ENCODE measurements around the gene SLCO2A1. TPM values are rescaled to one million over a fixed set of nuclear protein-coding genes. Genes with fewer than 3 reads are reported as not detected.

Gene SLCO2A1
- total RNA-seq, 1 donor from 2014 or later: 3.8 TPM

DNA sequence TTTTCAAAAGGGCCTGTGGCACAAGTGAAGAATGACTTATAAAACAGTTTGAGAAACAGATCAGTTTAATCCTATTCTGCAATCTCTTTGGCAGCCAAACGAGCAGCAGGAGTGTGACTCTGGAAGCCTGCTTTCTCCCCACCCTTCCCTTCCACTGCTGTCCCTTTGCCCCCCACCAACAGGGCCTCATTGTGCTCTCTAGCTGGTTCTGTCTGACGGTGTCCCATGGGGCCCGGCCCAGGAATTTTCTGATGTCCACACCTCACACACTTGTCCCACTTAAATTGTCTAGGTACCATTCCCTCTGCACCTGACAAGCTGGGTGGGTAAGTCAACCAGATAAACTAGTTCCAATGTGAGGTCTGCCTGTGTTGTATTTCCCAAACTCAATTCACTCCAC, 16.4 kb downstream of the SLCO2A1 start:
- peaks cover 5% of the 10 kb centered on the region for H3K27me3 Mint-ChIP-seq (ENCODE audit: unreplicated experiment)
- no peak for TF ChIP-seq CTCF (IDR thresholded peaks at IDR 0.05; ENCODE audit: unreplicated experiment)
- no peaks in the 10 kb centered on the region for H3K9me3 Mint-ChIP-seq (ENCODE audit: unreplicated experiment)
- no peak overlapping the region for H3K27ac Mint-ChIP-seq (ENCODE audit: unreplicated experiment)
- H3K4me1 Mint-ChIP-seq (ENCODE audit: unreplicated experiment): no peaks in the 10 kb centered on the region
- no peak for DNase-seq (ENCODE audit: low spot score)
- H3K36me3 Mint-ChIP-seq (ENCODE audit: low read depth, unreplicated experiment): no peaks in the 10 kb centered on the region
- H3K4me3 Mint-ChIP-seq (ENCODE audit: unreplicated experiment): no peak overlapping the region

GRCh38 chr3:134009345-134010000, 20.3 kb downstream of the SLCO2A1 start:
- Mint-ChIP-seq H3K9me3 (ENCODE audit: unreplicated experiment) (no peaks in the 10 kb centered on the region), H3K27me3 (ENCODE audit: unreplicated experiment) (peaks cover 3% of the 10 kb centered on the region), H3K4me3 (ENCODE audit: unreplicated experiment) (no peak overlapping the region), H3K4me1 (ENCODE audit: unreplicated experiment) (no peaks in the 10 kb centered on the region), H3K27ac (ENCODE audit: unreplicated experiment) (no peak overlapping the region), H3K36me3 (ENCODE audit: low read depth, unreplicated experiment) (no peaks in the 10 kb centered on the region)
- no peak for DNase-seq (ENCODE audit: low spot score)
- TF ChIP-seq CTCF (IDR thresholded peaks at IDR 0.05; ENCODE audit: unreplicated experiment): no peak

- no peaks in the 10 kb centered on the region for H3K9me3 Mint-ChIP-seq (ENCODE audit: unreplicated experiment)
- no peaks in the 10 kb centered on the region for H3K36me3 Mint-ChIP-seq (ENCODE audit: low read depth, unreplicated experiment)
- DNase-seq (ENCODE audit: low spot score): no peak
- no peak overlapping the region for H3K4me3 Mint-ChIP-seq (ENCODE audit: unreplicated experiment)
- no peak for TF ChIP-seq CTCF (IDR thresholded peaks at IDR 0.05; ENCODE audit: unreplicated experiment)
- no peak overlapping the region for H3K27ac Mint-ChIP-seq (ENCODE audit: unreplicated experiment)
- no peaks in the 10 kb centered on the region for H3K4me1 Mint-ChIP-seq (ENCODE audit: unreplicated experiment)
- peaks cover 3% of the 10 kb centered on the region for H3K27me3 Mint-ChIP-seq (ENCODE audit: unreplicated experiment)
Observed at GRCh38 chr3:134008630-134009156, 21.0 kb downstream of the SLCO2A1 start.

DNA sequence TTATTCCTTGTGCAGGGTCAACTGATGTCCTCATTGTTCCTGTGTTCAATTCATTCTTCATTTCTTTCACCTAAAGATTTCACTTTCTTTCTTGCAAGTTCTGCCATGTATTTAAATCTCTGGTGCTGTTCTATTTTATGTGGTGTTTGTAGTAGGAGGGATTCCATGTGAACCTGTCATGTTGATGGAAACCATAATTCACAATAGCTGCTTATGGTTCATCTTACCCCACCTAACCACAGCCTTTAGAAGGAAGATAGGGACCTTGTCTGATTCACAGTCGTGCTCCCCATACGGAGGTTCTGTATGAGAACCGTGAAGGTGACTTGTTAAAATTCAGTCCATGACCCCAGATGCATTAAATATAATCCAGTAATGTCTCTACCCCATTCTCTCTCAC, 21.9 kb downstream of the SLCO2A1 start:
- no peaks in the 10 kb centered on the region for H3K9me3 Mint-ChIP-seq (ENCODE audit: unreplicated experiment)
- no peaks in the 10 kb centered on the region for H3K36me3 Mint-ChIP-seq (ENCODE audit: low read depth, unreplicated experiment)
- H3K27ac Mint-ChIP-seq (ENCODE audit: unreplicated experiment): no peak overlapping the region
- peaks cover 3% of the 10 kb centered on the region for H3K27me3 Mint-ChIP-seq (ENCODE audit: unreplicated experiment)
- DNase-seq (ENCODE audit: low spot score): no peak
- H3K4me1 Mint-ChIP-seq (ENCODE audit: unreplicated experiment): no peaks in the 10 kb centered on the region
- TF ChIP-seq CTCF (IDR thresholded peaks at IDR 0.05; ENCODE audit: unreplicated experiment): no peak
- no peak overlapping the region for H3K4me3 Mint-ChIP-seq (ENCODE audit: unreplicated experiment)

DNA sequence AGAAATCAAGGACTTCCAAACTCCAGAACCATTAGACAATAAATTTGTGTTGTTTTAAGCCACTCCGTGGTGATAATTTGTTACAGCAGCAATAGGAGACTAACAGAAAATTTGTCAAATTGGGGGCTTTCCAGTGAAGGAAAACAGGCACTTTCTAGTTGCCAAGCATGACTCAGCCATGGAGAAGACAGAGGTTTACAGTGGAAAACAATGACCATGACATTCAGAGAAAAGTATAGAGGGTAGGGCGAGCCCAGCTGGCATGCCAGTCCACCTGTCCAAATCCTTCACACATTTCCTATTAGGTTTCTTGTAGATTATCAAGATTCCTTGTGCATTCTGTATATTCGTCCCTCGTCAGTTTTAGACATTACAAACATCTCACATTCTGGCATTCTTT, 24.9 kb downstream of the SLCO2A1 start:
- peaks cover 2% of the 10 kb centered on the region for H3K27me3 Mint-ChIP-seq (ENCODE audit: unreplicated experiment)
- H3K4me1 Mint-ChIP-seq (ENCODE audit: unreplicated experiment): no peaks in the 10 kb centered on the region
- no peaks in the 10 kb centered on the region for H3K36me3 Mint-ChIP-seq (ENCODE audit: low read depth, unreplicated experiment)

More for the DNA sequence above, 24.9 kb downstream of the SLCO2A1 start:
- Mint-ChIP-seq H3K9me3 (ENCODE audit: unreplicated experiment) (no peaks in the 10 kb centered on the region), H3K4me3 (ENCODE audit: unreplicated experiment) (no peak overlapping the region), H3K27ac (ENCODE audit: unreplicated experiment) (no peak overlapping the region)
- no peak for TF ChIP-seq CTCF (IDR thresholded peaks at IDR 0.05; ENCODE audit: unreplicated experiment)
- DNase-seq (ENCODE audit: low spot score): no peak

Measured in endothelial cell (in vitro differentiated cells).